ENCODE measurements around the gene DGAT2. TPM values are rescaled to one million over a fixed set of nuclear protein-coding genes. Genes with fewer than 3 reads are reported as not detected.

DGAT2 gene
- polyA plus RNA-seq, 1 donor from 2014 or later = 2.7 TPM

- Histone ChIP-seq H2AFZ (ENCODE audit: low read depth, low read length) (no peak overlapping the region), H3K36me3 (ENCODE audit: insufficient read depth, low read length) (no peaks in the 10 kb centered on the region), H4K20me1 (ENCODE audit: insufficient read depth) (no peaks in the 10 kb centered on the region), H3K4me2 (ENCODE audit: low read length) (no peak overlapping the region), H3K9me3 (ENCODE audit: low read length) (no peaks in the 10 kb centered on the region), H3K9ac (ENCODE audit: low read length) (no peak overlapping the region), H3K4me3 (ENCODE audit: low read length) (no peak overlapping the region), H3F3A (ENCODE audit: insufficient read depth, low read length, poor library complexity, severe bottlenecking) (no peaks in the 10 kb centered on the region), H3K79me2 (replicated peaks; ENCODE audit: insufficient read depth, low read length) (no peaks in the 10 kb centered on the region), H3K9me2 (ENCODE audit: insufficient read depth, low read length) (no peaks in the 10 kb centered on the region), H3K27me3 (ENCODE audit: insufficient read depth, low read depth, low read length) (peaks cover 11% of the 10 kb centered on the region), H3K27ac (ENCODE audit: low read length) (no peak overlapping the region)
- TF ChIP-seq EZH2 (IDR thresholded peaks at IDR 0.05; ENCODE audit: borderline replicate concordance, insufficient read depth, low read length, poor library complexity, severe bottlenecking) (no peak), EP300 (conservative IDR thresholded peaks at IDR 0.05; ENCODE audit: poor library complexity, severe bottlenecking) (no peak), REST (IDR thresholded peaks at IDR 0.05; ENCODE audit: borderline replicate concordance) (no peak), SMC3 (conservative IDR thresholded peaks at IDR 0.05; ENCODE audit: poor library complexity) (no peak), POLR2AphosphoS5 (IDR thresholded peaks at IDR 0.05) (no peak), MXI1 (conservative IDR thresholded peaks at IDR 0.05; ENCODE audit: poor library complexity, severe bottlenecking) (no peak), CTCF (IDR thresholded peaks at IDR 0.05; ENCODE audit: poor library complexity, severe bottlenecking) (no peak), TAF1 (IDR thresholded peaks at IDR 0.05; ENCODE audit: low read depth) (no peak), RAD21 (conservative IDR thresholded peaks at IDR 0.05) (no peak)
Observed at GRCh38 chr11:75775056-75775455, 6.5 kb downstream of the DGAT2 start.

- TF ChIP-seq CTCF (IDR thresholded peaks at IDR 0.05; ENCODE audit: poor library complexity, severe bottlenecking) (no peak), REST (IDR thresholded peaks at IDR 0.05; ENCODE audit: borderline replicate concordance) (no peak), TAF1 (IDR thresholded peaks at IDR 0.05; ENCODE audit: low read depth) (no peak), MXI1 (conservative IDR thresholded peaks at IDR 0.05; ENCODE audit: poor library complexity, severe bottlenecking) (no peak), RAD21 (conservative IDR thresholded peaks at IDR 0.05) (no peak), POLR2AphosphoS5 (IDR thresholded peaks at IDR 0.05) (no peak), EZH2 (IDR thresholded peaks at IDR 0.05; ENCODE audit: borderline replicate concordance, insufficient read depth, low read length, poor library complexity, severe bottlenecking) (no peak), EP300 (conservative IDR thresholded peaks at IDR 0.05; ENCODE audit: poor library complexity, severe bottlenecking) (no peak), SMC3 (conservative IDR thresholded peaks at IDR 0.05; ENCODE audit: poor library complexity) (no peak)
- H3K4me2 ChIP-seq (ENCODE audit: low read length) = no peak overlapping the region
- H3K9me3 ChIP-seq (ENCODE audit: low read length) = no peaks in the 10 kb centered on the region
- H3K4me3 ChIP-seq (ENCODE audit: low read length) = no peak overlapping the region
- H3K79me2 ChIP-seq (replicated peaks; ENCODE audit: insufficient read depth, low read length) = no peaks in the 10 kb centered on the region
- no peak overlapping the region for H2AFZ ChIP-seq (ENCODE audit: low read depth, low read length)
- no peak overlapping the region for H3K9ac ChIP-seq (ENCODE audit: low read length)
- H4K20me1 ChIP-seq (ENCODE audit: insufficient read depth) = no peaks in the 10 kb centered on the region
- H3F3A ChIP-seq (ENCODE audit: insufficient read depth, low read length, poor library complexity, severe bottlenecking) = no peaks in the 10 kb centered on the region
- no peaks in the 10 kb centered on the region for H3K27me3 ChIP-seq (ENCODE audit: insufficient read depth, low read depth, low read length)
- H3K9me2 ChIP-seq (ENCODE audit: insufficient read depth, low read length) = no peaks in the 10 kb centered on the region
- H3K36me3 ChIP-seq (ENCODE audit: insufficient read depth, low read length) = no peaks in the 10 kb centered on the region
- H3K27ac ChIP-seq (ENCODE audit: low read length) = no peak overlapping the region
Observed at GRCh38 chr11:75776546-75776945, 8.0 kb downstream of the DGAT2 start.

All from neural cell (in vitro differentiated cells).